DND-41 (cell line): ENCODE measurements around the gene ELL2.

Experiments
- ATAC-seq: fragments of 200-7000 bp; cut with Tn5 transposase; 3 replicates; pipeline ENCODE4 v1.9.1; 2021; ENCODE audit warnings: low read depth; ENCODE audit not compliant: insufficient read depth
- DNase-seq: peaks from one replicate; pipeline ENCODE4 v3.0.0-alpha.2; 2020
- H2AFZ ChIP-seq: 2 replicates; pipeline ENCODE4 v1.6.0; 2012; ENCODE audit warnings: low read depth, low read length
- H3K27ac ChIP-seq: 2 replicates; pipeline ENCODE4 v1.5.1; 2012; ENCODE audit warnings: low read length, inconsistent platforms
- H3K27me3 ChIP-seq: fragments of 200-600 bp; sonication (generic); 2 replicates; pipeline ENCODE4 v1.6.0; 2012; ENCODE audit warnings: low read length, mild to moderate bottlenecking, inconsistent platforms; ENCODE audit not compliant: insufficient read depth, poor library complexity
- H3K36me3 ChIP-seq: 2 replicates; pipeline ENCODE4 v1.5.1; 2012; ENCODE audit warnings: low read length, inconsistent platforms; ENCODE audit not compliant: insufficient read depth
- H3K4me1 ChIP-seq: 2 replicates; pipeline ENCODE4 v1.5.1; 2012; ENCODE audit warnings: mild to moderate bottlenecking, low read length; ENCODE audit not compliant: insufficient read depth
- H3K4me2 ChIP-seq: 2 replicates; pipeline ENCODE4 v1.6.0; 2012; ENCODE audit warnings: mild to moderate bottlenecking, moderate library complexity, low read length, inconsistent platforms; ENCODE audit not compliant: insufficient read depth
- H3K4me3 ChIP-seq, 2 experiments: fragments of 200-600 bp in 1 of 2; shearing (Covaris generic) in 1 of 2; 2 replicates each; pipeline ENCODE4 v1.5.1; 2012 to 2016; ENCODE audit warnings: inconsistent platforms in 2 of 2, low read length in 2 of 2, mild to moderate bottlenecking in 2 of 2, low read depth in 1 of 2, moderate library complexity in 1 of 2
- H3K79me2 ChIP-seq: 2 replicates; pipeline ENCODE4 v1.6.0; 2012; ENCODE audit warnings: low read length, inconsistent platforms; ENCODE audit not compliant: insufficient read depth
- H3K9ac ChIP-seq: 2 replicates; pipeline ENCODE4 v1.6.0; 2012; ENCODE audit warnings: low read depth, mild to moderate bottlenecking, inconsistent platforms, low read length, moderate library complexity
- H3K9me3 ChIP-seq: 2 replicates; pipeline ENCODE4 v1.5.1; 2012; ENCODE audit warnings: low read length, moderate library complexity, mild to moderate bottlenecking, inconsistent platforms; ENCODE audit not compliant: insufficient read depth, severe bottlenecking
- H4K20me1 ChIP-seq: 2 replicates; pipeline ENCODE4 v1.6.0; 2012; ENCODE audit warnings: low read length; ENCODE audit not compliant: insufficient read depth
- EZH2 ChIP-seq: IDR thresholded peaks from 3 replicates; pipeline ENCODE4 v1.6.1; 2012; ENCODE audit warnings: borderline replicate concordance, low read depth, mild to moderate bottlenecking, moderate library complexity, low read length, inconsistent platforms; ENCODE audit not compliant: severe bottlenecking
- TF ChIP-seq, protein P1 (sequence below): IDR thresholded peaks from 2 replicates; pipeline ENCODE4 v1.5.1; 2012; ENCODE audit warnings: borderline replicate concordance, low read length, moderate library complexity, mild to moderate bottlenecking; ENCODE audit not compliant: poor library complexity, severe bottlenecking; ENCODE audit errors: extremely low read depth

ELL2 gene

DNA sequence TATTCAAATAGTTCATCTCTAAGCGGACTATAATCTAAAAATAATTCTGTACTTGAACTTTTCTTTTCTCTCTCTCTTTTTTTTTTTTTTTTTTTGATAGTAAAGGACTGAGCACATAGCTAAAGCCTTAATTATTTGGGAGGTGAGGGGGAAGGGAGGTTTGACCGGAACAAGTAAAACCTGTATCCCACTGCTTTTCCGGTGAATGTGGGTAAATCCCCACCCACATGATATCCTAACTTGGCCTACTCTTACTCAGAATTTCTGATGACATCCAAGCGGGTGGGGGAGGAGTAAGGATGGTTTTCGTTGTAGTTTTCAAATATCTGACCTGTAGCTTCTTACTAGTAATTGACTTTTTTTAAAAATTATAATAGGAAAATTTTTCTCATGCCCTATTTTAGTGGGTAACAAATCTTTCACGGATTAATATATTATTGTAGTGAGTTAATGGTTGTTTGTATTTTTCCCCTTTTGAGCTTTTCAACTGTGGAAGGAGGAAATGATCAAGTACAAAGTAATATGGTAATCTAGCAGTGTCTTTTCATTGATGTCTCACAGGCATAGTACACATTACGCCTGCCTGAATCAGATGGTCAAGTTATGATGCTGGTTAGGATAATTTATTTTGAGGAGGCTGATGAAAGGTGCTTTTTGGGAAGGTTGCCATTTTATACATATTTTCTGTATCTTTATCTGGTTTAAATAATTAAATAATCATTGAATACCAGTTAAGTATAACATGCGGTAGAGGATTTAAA lies 2.2 kb upstream of the ELL2 start:
- H3K27ac ChIP-seq: no peak overlapping the region
- TF ChIP-seq, protein P1, sequence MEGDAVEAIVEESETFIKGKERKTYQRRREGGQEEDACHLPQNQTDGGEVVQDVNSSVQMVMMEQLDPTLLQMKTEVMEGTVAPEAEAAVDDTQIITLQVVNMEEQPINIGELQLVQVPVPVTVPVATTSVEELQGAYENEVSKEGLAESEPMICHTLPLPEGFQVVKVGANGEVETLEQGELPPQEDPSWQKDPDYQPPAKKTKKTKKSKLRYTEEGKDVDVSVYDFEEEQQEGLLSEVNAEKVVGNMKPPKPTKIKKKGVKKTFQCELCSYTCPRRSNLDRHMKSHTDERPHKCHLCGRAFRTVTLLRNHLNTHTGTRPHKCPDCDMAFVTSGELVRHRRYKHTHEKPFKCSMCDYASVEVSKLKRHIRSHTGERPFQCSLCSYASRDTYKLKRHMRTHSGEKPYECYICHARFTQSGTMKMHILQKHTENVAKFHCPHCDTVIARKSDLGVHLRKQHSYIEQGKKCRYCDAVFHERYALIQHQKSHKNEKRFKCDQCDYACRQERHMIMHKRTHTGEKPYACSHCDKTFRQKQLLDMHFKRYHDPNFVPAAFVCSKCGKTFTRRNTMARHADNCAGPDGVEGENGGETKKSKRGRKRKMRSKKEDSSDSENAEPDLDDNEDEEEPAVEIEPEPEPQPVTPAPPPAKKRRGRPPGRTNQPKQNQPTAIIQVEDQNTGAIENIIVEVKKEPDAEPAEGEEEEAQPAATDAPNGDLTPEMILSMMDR: no peak
- no peak for TF ChIP-seq EZH2
- no peaks in the 10 kb centered on the region for H3K9me3 ChIP-seq
- DNase-seq: no peak
- no peak overlapping the region for H2AFZ ChIP-seq
- H3K27me3 ChIP-seq: no peaks in the 10 kb centered on the region
- no peaks in the 10 kb centered on the region for H3K79me2 ChIP-seq
- no peaks in the 10 kb centered on the region for H3K4me1 ChIP-seq
- H3K9ac ChIP-seq: no peak overlapping the region
- no peak for ATAC-seq
- no peaks in the 10 kb centered on the region for H4K20me1 ChIP-seq
- no peaks in the 10 kb centered on the region for H3K36me3 ChIP-seq
- no peak overlapping the region for H3K4me3 ChIP-seq
- H3K4me2 ChIP-seq: no peak overlapping the region

DNA sequence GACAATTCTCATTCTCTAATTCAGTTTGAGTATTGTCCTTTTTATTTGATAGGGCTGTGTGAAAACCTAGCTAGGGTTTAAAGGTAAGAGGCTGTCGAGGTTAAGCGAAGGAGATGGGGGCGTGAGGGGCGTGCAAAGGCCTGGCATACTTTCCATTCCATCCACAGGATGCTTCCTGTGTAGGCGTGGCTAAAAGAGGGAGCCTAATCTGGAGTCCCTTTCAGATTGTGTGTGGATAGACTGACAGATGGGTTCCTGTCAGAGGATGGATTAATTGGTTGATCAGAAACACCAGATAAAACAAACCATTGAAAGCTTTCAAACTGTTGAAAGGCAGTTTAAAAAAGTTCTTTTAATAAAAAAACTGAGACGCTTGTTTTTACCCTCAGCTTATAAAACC lies 1.1 kb upstream of the ELL2 start:
- DNase-seq: no peak
- Histone ChIP-seq H3K4me2 (no peak overlapping the region), H3K36me3 (no peaks in the 10 kb centered on the region), H4K20me1 (no peaks in the 10 kb centered on the region), H3K9ac (no peak overlapping the region), H3K4me3 (no peak overlapping the region), H3K9me3 (no peaks in the 10 kb centered on the region), H3K79me2 (no peaks in the 10 kb centered on the region), H2AFZ (no peak overlapping the region), H3K27ac (no peak overlapping the region), H3K4me1 (no peaks in the 10 kb centered on the region), H3K27me3 (no peaks in the 10 kb centered on the region)
- TF ChIP-seq EZH2: no peak
- TF ChIP-seq, protein P1: no peak
- no peak for ATAC-seq

DNA sequence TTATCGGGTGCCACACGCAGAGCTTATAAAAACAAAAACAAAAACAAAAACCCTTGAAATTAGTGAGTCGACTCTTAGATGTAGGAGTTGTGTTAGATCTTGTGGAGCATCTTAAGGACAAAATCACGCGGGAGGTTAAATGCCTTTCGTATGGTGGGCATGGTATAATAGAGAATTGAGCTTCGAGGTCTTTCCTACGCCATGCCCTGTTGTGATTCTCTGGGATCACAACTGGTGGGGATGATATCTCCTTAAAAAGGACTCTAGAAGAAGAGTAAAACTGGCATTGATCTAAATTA lies 773 bp upstream of the ELL2 start:
- ATAC-seq: no peak
- no peaks in the 10 kb centered on the region for H3K79me2 ChIP-seq
- no peaks in the 10 kb centered on the region for H3K4me1 ChIP-seq
- H3K4me2 ChIP-seq: no peak overlapping the region
- H3K27me3 ChIP-seq: no peaks in the 10 kb centered on the region
- no peak for DNase-seq
- no peak for TF ChIP-seq EZH2
- TF ChIP-seq, protein P1: no peak
- H3K27ac ChIP-seq: no peak overlapping the region
- no peaks in the 10 kb centered on the region for H3K9me3 ChIP-seq
- H3K4me3 ChIP-seq: no peak overlapping the region
- no peaks in the 10 kb centered on the region for H3K36me3 ChIP-seq
- H4K20me1 ChIP-seq: no peaks in the 10 kb centered on the region
- no peak overlapping the region for H2AFZ ChIP-seq
- H3K9ac ChIP-seq: no peak overlapping the region
